Measurements from ENCODE around the gene CNST.

Gene CNST

DNA sequence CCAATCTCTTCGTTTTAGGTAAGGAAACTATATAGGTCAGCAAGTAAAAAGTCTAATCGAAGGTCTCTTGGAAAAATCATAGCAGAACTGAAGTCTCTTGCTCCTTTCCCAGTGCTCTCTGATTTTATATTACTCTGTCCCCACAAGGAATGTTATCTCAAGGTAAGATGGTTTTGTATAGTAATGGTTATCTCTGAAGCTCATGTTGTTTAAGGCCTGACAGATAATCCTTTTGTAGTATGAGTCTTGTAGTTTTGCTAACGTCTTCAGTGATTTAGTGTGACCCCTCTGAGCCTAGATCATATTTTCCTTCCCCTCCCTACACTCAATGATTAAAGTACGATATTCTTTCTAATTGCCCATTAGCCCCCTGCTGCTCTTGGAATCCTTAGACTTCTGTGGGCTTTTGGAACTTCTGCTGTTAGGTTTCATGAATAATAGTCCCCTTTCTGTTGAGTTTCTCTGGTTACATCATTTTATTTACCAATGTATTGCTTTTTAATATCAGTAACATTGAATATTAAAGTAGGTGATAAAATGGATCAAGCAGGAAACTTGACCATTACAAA lies 52.1 kb downstream of the CNST start:
- no peak overlapping the region for H3K27ac ChIP-seq
- H3K9me3 ChIP-seq (ENCODE audit: severe bottlenecking): no peaks in the 10 kb centered on the region
- no peak overlapping the region for H3K4me3 ChIP-seq (ENCODE audit: low read depth, low read length)
- DNase-seq: no peak
- H3K36me3 ChIP-seq: peaks cover 15% of the 10 kb centered on the region
- H3K27me3 ChIP-seq (ENCODE audit: insufficient read depth, low read depth, severe bottlenecking): no peaks in the 10 kb centered on the region
- no peak for TF ChIP-seq CTCF (IDR thresholded peaks at IDR 0.05; ENCODE audit: low read depth, low read length)

GRCh38 chr1:246622035-246622652 lies 55.9 kb downstream of the CNST start:
- no peaks in the 10 kb centered on the region for H3K9me3 ChIP-seq (ENCODE audit: severe bottlenecking)
- no peak for TF ChIP-seq CTCF (IDR thresholded peaks at IDR 0.05; ENCODE audit: low read depth, low read length)
- H3K4me3 ChIP-seq (ENCODE audit: low read depth, low read length): no peak overlapping the region
- DNase-seq: no peak
- H3K36me3 ChIP-seq: peaks cover 16% of the 10 kb centered on the region
- no peaks in the 10 kb centered on the region for H3K27me3 ChIP-seq (ENCODE audit: insufficient read depth, low read depth, severe bottlenecking)
- no peak overlapping the region for H3K27ac ChIP-seq

- H3K36me3 ChIP-seq: peaks cover 21% of the 10 kb centered on the region
- H3K9me3 ChIP-seq (ENCODE audit: severe bottlenecking): no peaks in the 10 kb centered on the region
- H3K27ac ChIP-seq: no peak overlapping the region
- H3K27me3 ChIP-seq (ENCODE audit: insufficient read depth, low read depth, severe bottlenecking): no peaks in the 10 kb centered on the region
- no peak for TF ChIP-seq CTCF (IDR thresholded peaks at IDR 0.05; ENCODE audit: low read depth, low read length)
- H3K4me3 ChIP-seq (ENCODE audit: low read depth, low read length): no peak overlapping the region
- DNase-seq: no peak
Observed at GRCh38 chr1:246624091-246624490, 57.8 kb downstream of the CNST start.

DNA sequence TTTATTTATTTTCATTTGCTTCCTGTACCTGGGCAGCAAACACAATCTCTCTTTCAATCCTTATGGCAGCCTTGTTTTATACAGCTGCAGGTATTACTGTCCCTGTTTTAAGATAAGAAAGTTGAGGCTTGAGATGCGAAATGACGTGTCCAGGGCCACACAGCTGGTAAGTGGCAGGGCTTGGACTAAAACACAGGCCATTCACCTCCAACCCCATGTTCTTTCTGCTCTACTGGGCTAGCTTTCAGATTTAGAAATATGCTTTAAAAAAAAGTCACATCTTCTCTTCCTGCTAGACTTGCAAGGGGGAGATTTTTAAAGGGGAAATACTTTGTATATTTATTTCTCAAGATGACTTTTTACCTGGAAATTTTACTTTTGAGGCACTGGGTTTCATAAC lies 62.8 kb downstream of the CNST start:
- no peaks in the 10 kb centered on the region for H3K9me3 ChIP-seq (ENCODE audit: severe bottlenecking)
- H3K4me3 ChIP-seq (ENCODE audit: low read depth, low read length): no peak overlapping the region
- no peak overlapping the region for H3K27ac ChIP-seq
- peaks cover 6% of the 10 kb centered on the region for H3K36me3 ChIP-seq
- no peaks in the 10 kb centered on the region for H3K27me3 ChIP-seq (ENCODE audit: insufficient read depth, low read depth, severe bottlenecking)
- TF ChIP-seq CTCF (IDR thresholded peaks at IDR 0.05; ENCODE audit: low read depth, low read length): no peak
- DNase-seq: no peak

DNA sequence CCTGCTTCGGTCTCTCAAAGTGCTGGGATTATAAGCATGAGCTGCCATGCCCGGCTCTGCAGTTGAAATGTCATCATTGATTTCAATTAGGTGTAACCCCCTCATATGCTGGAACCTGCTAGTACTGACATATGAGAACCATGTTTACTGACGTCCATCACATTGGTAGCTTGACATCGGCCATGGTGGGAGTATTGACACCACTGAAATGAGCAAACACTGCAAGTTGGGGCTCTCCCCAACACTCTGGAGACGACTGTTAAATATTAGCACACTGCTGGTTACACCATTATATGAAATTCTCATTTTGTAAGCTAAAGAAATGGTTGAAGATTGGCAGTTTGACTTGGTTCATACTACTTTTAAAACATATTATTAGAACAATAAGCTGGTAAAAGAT lies 63.7 kb downstream of the CNST start:
- peaks cover 6% of the 10 kb centered on the region for H3K36me3 ChIP-seq
- H3K9me3 ChIP-seq (ENCODE audit: severe bottlenecking): no peaks in the 10 kb centered on the region
- no peaks in the 10 kb centered on the region for H3K27me3 ChIP-seq (ENCODE audit: insufficient read depth, low read depth, severe bottlenecking)
- H3K4me3 ChIP-seq (ENCODE audit: low read depth, low read length): no peak overlapping the region
- no peak overlapping the region for H3K27ac ChIP-seq
- no peak for DNase-seq
- TF ChIP-seq CTCF (IDR thresholded peaks at IDR 0.05; ENCODE audit: low read depth, low read length): no peak

GRCh38 chr1:246631426-246631825 lies 65.2 kb downstream of the CNST start:
- H3K27me3 ChIP-seq (ENCODE audit: insufficient read depth, low read depth, severe bottlenecking): no peaks in the 10 kb centered on the region
- no peak overlapping the region for H3K4me3 ChIP-seq (ENCODE audit: low read depth, low read length)
- no peak for DNase-seq
- H3K36me3 ChIP-seq: peaks cover 7% of the 10 kb centered on the region
- no peak overlapping the region for H3K27ac ChIP-seq
- no peak for TF ChIP-seq CTCF (IDR thresholded peaks at IDR 0.05; ENCODE audit: low read depth, low read length)
- no peaks in the 10 kb centered on the region for H3K9me3 ChIP-seq (ENCODE audit: severe bottlenecking)
